Heart right ventricle (tissue), 16 donors: ENCODE measurements around the gene CMTM7. TPM values are rescaled to one million over a fixed set of nuclear protein-coding genes. Genes with fewer than 3 reads are reported as not detected.

ENCODE experiments used
- ATAC-seq, 8 donors: fragments of 200-7000 bp; cut with Tn5 transposase; one replicate each; pipeline ENCODE4 v1.9.1; 2020; ENCODE audit warnings: mild to moderate bottlenecking in 8 of 8, moderate library complexity in 8 of 8, moderate number of reproducible peaks in 1 of 8
- DNase-seq, 2 donors: peaks; one replicate each; pipeline ENCODE4 v3.0.0-alpha.2; 2020
- H3K27ac ChIP-seq, 10 donors: fragments of 200-600 bp; sonication (generic) in 2 of 10; one replicate each; pipeline versions ENCODE4 v1.5.0 to v1.8.0; 2020 to 2022; ENCODE audit warnings: mild to moderate bottlenecking in 3 of 10
- H3K27me3 ChIP-seq, 7 donors: fragments of 200-600 bp; one replicate each; pipeline ENCODE4 v1.8.0; 2021 to 2022; ENCODE audit warnings: mild to moderate bottlenecking in 2 of 7
- H3K36me3 ChIP-seq, 9 donors: fragments of 200-600 bp; sonication (generic) in 1 of 9; one replicate each; pipeline versions ENCODE4 v1.5.0 to v1.8.0; 2020 to 2022; ENCODE audit warnings: mild to moderate bottlenecking in 2 of 9
- H3K4me1 ChIP-seq, 9 donors: fragments of 200-600 bp; sonication (generic) in 1 of 9; one replicate each; pipeline versions ENCODE4 v1.5.0 to v1.8.0; 2020 to 2022; ENCODE audit warnings: mild to moderate bottlenecking in 4 of 9
- H3K4me3 ChIP-seq, 10 donors: fragments of 200-600 bp; sonication (generic) in 2 of 10; one replicate each; pipeline versions ENCODE4 v1.5.0 to v1.8.0; 2020 to 2022; ENCODE audit warnings: mild to moderate bottlenecking in 7 of 10, moderate library complexity in 2 of 10
- H3K9me3 ChIP-seq, 11 donors: fragments of 200-600 bp in 10 of 11; sonication (generic) in 2 of 11; one replicate each; pipeline versions ENCODE4 v1.5.0 to v1.8.0; 2013 to 2022; ENCODE audit warnings: mild to moderate bottlenecking in 2 of 11, control low read depth in 1 of 11, moderate library complexity in 1 of 11
- WGBS, 2 donors: extraction: QIAGEN DNeasy Blood & Tissue Kit; methylation state at CpG; one replicate each; pipeline ENCODE4 v1.1.7; 2013; ENCODE audit warnings: inconsistent platforms in 1 of 2; 5-methylcytosine and 5-hydroxymethylcytosine counted together
- intact Hi-C, 10 donors: fragments of 100-400 bp; cut with DNase I; formaldehyde crosslinking; loops; one replicate each; pipeline versions ENCODE4 v1.11.1 to v1.14.2; 2022
- polyA plus RNA-seq, 2 donors: library from polyadenylated mRNA; stranded (reverse); fragments of 200-250 nt; gene quantifications; one replicate each; pipeline ENCODE4 v1.2.3, GENCODE V29; 2013
- total RNA-seq, 10 donors: library from RNA; stranded (reverse); fragmentation: NEBNext Ultra II Directional in 3 of 10; extraction: Animal tissue kit (Norgen Biotek cat#: 25700) in 3 of 10; gene quantifications; one replicate each; pipeline versions ENCODE4 v1.2.1 to v1.2.4, GENCODE V29; 2021 to 2023
- TF ChIP-seq, protein P1 (sequence below), 9 donors: fragments of 200-600 bp; sonication (generic) in 2 of 9; IDR thresholded peaks; one replicate each; pipeline versions ENCODE4 v1.5.0 to v1.8.0; 2021 to 2022; ENCODE audit warnings: antibody characterized with exemption in 9 of 9, mild to moderate bottlenecking in 5 of 9, moderate library complexity in 1 of 9
- donor health status: Arrhythmogenic right ventricular cardiomyopathy.
- donor health status: ischemic (EF 13 %, LVEDD 7.1; RV severe dilation, severe dysfunction).
- donor health status: healthy with polysubstance abuse.
- donor health status: DM: no; HTN: yes; CAD: no.
- donor health status: DM: no; HTN: no; CAD: no.
- donor health status: ischemic (EF 25% LVEDD 6.9; RV normal size, moderate dysfunction).
- donor health status: ischemic (EF 25% LVEDD 5.7; RV mildly dilated, moderate dysfunction).
- donor health status: healthy.
- donor health status: DM: yes; HTN: yes; CAD: no.
- donor health status: Ischemic cardiomyopathy.
- donor health status: ischemic (EF 35%, LVEDD 5.7; RV mildly dilated, moderate dysfunction).
- donor health status: nonischemic (EF 11% LVEDD 7.7; RV severe dilation, severe dysfunction).
- donor health status: DM: yes; HTN: yes; CAD: no.
- donor health status: PGD.
- donor health status: ischemic (EF 29% LVEDD 5.4; RV normal size, mild dysfunction).
- donor health status: nonischemic (EF 23%, LVEDD 6.1; RV moderate dilation, normal function).

CMTM7 gene
- total and polyA plus RNA-seq, 12 donors, result 1.7 to 9.2 (median 3.0) TPM

DNA sequence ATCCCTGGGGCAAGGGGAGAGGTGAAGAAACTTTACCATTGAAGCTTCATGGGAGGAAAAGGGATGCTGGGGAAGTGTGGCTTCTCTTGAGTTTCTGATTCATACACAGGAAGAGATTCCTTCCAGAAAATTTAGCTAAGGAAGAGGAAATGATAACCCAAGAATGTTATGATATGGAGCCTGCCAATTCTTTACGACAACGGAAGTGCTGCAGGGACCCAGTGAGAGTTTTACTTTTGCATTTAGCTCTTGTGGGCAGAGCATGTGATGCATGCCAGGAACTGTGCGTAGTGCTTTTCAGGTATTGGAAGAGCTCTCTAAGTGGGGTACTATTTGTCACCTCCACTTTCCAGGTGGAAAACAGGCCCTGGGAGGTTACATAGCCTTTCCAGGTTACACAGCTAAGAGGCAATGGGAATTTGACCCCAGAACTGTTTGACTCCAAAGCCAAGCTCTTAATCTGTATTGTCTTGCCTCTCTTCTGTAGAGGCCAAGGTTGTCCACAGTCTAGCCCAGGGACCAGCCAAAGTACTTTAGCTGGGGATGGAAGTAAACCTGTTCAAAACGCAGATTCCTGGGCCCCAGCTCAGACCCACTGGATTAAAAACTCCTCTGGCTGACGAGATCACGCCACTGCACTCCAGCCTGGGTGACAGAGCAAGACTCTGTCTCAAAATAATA is 23.0 kb downstream of the CMTM7 start:
- intact Hi-C loops, result no loop called here
- peaks cover 0 to 56% (median 18%) of the 10 kb centered on the region in 9 donors for H3K4me1 ChIP-seq
- peak overlapping the region in 8 of 10 donors; percentile 23 to 90 (median 55) for H3K27ac ChIP-seq
- H3K9me3 ChIP-seq, result peaks cover 0 to 6% (median 0%) of the 10 kb centered on the region in 11 donors
- TF ChIP-seq, protein P1, sequence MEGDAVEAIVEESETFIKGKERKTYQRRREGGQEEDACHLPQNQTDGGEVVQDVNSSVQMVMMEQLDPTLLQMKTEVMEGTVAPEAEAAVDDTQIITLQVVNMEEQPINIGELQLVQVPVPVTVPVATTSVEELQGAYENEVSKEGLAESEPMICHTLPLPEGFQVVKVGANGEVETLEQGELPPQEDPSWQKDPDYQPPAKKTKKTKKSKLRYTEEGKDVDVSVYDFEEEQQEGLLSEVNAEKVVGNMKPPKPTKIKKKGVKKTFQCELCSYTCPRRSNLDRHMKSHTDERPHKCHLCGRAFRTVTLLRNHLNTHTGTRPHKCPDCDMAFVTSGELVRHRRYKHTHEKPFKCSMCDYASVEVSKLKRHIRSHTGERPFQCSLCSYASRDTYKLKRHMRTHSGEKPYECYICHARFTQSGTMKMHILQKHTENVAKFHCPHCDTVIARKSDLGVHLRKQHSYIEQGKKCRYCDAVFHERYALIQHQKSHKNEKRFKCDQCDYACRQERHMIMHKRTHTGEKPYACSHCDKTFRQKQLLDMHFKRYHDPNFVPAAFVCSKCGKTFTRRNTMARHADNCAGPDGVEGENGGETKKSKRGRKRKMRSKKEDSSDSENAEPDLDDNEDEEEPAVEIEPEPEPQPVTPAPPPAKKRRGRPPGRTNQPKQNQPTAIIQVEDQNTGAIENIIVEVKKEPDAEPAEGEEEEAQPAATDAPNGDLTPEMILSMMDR (IDR thresholded peaks at IDR 0.05), result no peak
- H3K36me3 ChIP-seq, result no peaks in the 10 kb centered on the region
- peak in 1 of 2 donors; percentile 57 for DNase-seq
- 62% methylated on average over 6 of the region's 6 CpGs for WGBS, 2 donors
- no peaks in the 10 kb centered on the region for H3K27me3 ChIP-seq
- peak; percentile 55 to 94 (median 80) for ATAC-seq
- H3K4me3 ChIP-seq, result no peak overlapping the region

DNA sequence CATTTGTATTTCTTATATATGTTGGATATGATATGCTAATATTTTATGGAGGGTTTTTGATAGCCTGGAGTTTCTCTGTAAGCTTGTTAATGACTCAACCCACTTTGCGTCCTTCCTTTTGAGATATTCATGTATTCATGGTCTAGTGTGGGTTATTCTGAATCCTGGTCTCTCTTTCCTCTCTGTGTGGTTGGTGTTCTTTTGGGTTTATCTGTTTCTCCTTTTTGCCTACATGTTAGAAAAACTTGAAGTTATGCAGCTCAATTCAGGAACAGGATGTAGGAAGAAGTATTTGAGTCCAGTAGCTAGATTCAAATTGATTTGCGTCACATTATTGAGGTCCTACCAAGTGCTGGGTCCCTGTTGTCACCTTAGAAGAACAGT is 28.1 kb downstream of the CMTM7 start:
- Histone ChIP-seq H3K4me3 (no peak overlapping the region), H3K27me3 (no peaks in the 10 kb centered on the region), H3K27ac (peak overlapping the region in 7 of 10 donors; percentile 2 to 90 (median 49)), H3K36me3 (no peaks in the 10 kb centered on the region), H3K9me3 (peaks cover 0 to 6% (median 0%) of the 10 kb centered on the region in 11 donors), H3K4me1 (peaks cover 8 to 84% (median 44%) of the 10 kb centered on the region in 9 donors)
- DNase-seq (no peak), ATAC-seq (no peak)
- TF ChIP-seq, protein P1 (IDR thresholded peaks at IDR 0.05), result no peak
- intact Hi-C loops, result no loop called here
- WGBS, 2 donors, result 80 to 88% methylated on average over 2 of the region's 2 CpGs

DNA sequence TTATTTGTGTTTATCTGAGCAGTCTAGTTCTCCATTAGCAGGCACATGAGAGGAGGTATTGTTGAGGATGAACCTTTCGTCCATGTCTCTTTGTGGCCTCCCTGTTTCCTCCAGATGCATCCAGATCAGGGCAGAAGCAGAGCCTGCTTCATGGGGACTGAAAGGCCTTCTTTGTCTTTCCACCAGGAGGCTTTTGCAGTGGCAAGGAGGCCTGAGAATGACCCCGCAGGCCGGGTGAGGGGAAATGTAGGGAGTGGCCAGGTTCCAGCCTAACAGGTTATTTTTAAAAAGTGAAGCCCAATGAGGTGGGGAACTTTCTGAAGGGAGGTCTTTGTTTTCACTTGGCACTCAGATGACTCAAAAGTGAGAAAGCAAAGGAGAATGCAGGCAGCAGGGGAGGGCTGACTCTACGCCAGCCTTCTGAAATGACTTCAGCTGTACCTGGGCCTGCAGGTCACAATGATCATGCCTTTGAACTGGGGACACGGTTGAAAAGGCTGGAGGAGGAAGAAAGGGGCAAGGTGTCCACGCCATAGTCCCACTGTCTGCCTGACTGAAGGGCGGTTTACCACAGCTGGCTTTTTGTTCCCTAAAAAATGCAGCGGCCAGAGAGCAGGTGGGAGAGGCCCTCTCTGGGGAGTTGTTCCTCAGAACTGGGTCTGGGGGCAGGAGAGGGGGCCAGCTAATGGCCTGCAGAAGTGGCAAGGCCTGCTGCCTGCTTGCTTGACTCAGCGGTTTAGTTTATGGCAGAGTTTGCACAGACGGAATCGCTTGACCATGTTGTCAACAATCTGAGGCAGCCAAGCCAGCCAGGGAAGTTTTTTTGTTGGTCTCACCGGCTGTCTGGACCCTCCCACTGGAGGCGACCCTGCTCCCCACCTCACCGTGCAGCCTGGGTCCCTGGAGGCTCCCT is 28.7 kb downstream of the CMTM7 start:
- Histone ChIP-seq H3K9me3 (peaks cover 0 to 6% (median 0%) of the 10 kb centered on the region in 11 donors), H3K4me3 (no peak overlapping the region), H3K27ac (peak overlapping the region in 9 of 10 donors; percentile 2 to 90 (median 48)), H3K27me3 (no peaks in the 10 kb centered on the region), H3K4me1 (peaks cover 8 to 84% (median 38%) of the 10 kb centered on the region in 9 donors), H3K36me3 (no peaks in the 10 kb centered on the region)
- DNase-seq, result no peak
- 43 to 49% methylated on average over 14 of the region's 14 CpGs for WGBS, 2 donors
- intact Hi-C loops, result no loop called here
- peak in 4 of 8 donors; percentile 18 to 39 (median 30) for ATAC-seq
- TF ChIP-seq, protein P1 (IDR thresholded peaks at IDR 0.05), result peak in 2 of 9 donors; percentile 8 to 17

DNA sequence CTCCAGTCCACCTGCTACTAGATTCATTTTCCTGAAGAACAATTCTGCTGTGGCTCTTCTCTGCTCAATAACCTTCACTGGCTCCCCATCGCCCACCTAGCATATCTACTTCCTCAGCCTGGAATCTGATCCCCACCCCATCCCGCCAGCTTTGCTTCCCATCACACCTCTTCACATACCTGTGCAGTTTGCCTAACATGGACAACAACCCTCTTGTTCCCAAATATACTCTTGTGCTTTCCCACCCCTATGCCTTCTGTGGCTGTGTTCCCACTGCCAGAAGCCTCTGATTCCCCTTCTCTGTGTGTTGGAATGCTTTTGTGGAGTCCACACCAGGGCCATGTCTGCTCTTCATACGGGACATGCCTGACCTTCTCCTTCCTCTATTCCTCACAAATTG is 29.5 kb downstream of the CMTM7 start:
- no peak overlapping the region for H3K4me3 ChIP-seq
- no peaks in the 10 kb centered on the region for H3K27me3 ChIP-seq
- intact Hi-C loops, result no loop called here
- no peaks in the 10 kb centered on the region for H3K36me3 ChIP-seq
- H3K9me3 ChIP-seq, result peaks cover 0 to 6% (median 0%) of the 10 kb centered on the region in 11 donors
- H3K4me1 ChIP-seq, result peaks cover 8 to 82% (median 37%) of the 10 kb centered on the region in 9 donors
- ATAC-seq (no peak), DNase-seq (no peak)
- WGBS, 2 donors, result 90 to 92% methylated on average over 3 of the region's 3 CpGs
- TF ChIP-seq, protein P1 (IDR thresholded peaks at IDR 0.05), result no peak
- H3K27ac ChIP-seq, result peak overlapping the region in 7 of 10 donors; percentile 26 to 90 (median 49)
